ENCODE data around the gene LIPC. TPM values are rescaled to one million over a fixed set of nuclear protein-coding genes. Genes with fewer than 3 reads are reported as not detected.

The LIPC gene
- total RNA-seq, 1 experiment from 2014 or later: not detected

GRCh38 chr15:58512522-58512921 lies 80.7 kb downstream of the LIPC start:
- Histone ChIP-seq H3K36me3 (ENCODE audit: control insufficient read depth in 1 of 2, insufficient read depth in 2 of 2, low read length in 2 of 2) (no peaks in the 10 kb centered on the region), H3K4me1 (ENCODE audit: control insufficient read depth in 1 of 2, insufficient read depth in 2 of 2, low read length in 2 of 2) (no peaks in the 10 kb centered on the region; a peak in 1 of 4 replicates), H3K4me2 (ENCODE audit: low read length) (no peak overlapping the region), H3K9me3 (ENCODE audit: control insufficient read depth in 1 of 2, insufficient read depth in 1 of 2, low read depth in 1 of 2, low read length in 2 of 2) (no peaks in the 10 kb centered on the region), H3K9me2 (ENCODE audit: insufficient read depth) (no peaks in the 10 kb centered on the region), H3K27me3 (ENCODE audit: insufficient read depth, low read length) (no peaks in the 10 kb centered on the region), H3K9ac (ENCODE audit: low read length) (no peak overlapping the region), H3K79me2 (ENCODE audit: insufficient read depth, low read length) (no peaks in the 10 kb centered on the region), H3K4me3 (replicated peaks in 1 of 2; ENCODE audit: low read depth in 1 of 2, low read length in 2 of 2) (no peak overlapping the region), H3K27ac (ENCODE audit: low read depth, low read length) (no peak overlapping the region), H2AFZ (ENCODE audit: low read depth, low read length, poor library complexity, severe bottlenecking) (no peak overlapping the region), H4K20me1 (ENCODE audit: insufficient read depth) (no peaks in the 10 kb centered on the region)
- RAD21 ChIA-PET (ENCODE audit: low non-redundant PET in 1 of 2, low total read pairs in 2 of 2, uncharacterized antibody in 2 of 2, unreplicated experiment in 2 of 2): no interaction called here
- DNase-seq (ENCODE audit: low read depth, low spot score): no peak
- TF ChIP-seq SRF (IDR thresholded peaks at IDR 0.05; ENCODE audit: low read depth) (no peak), YY1 (IDR thresholded peaks at IDR 0.05; ENCODE audit: extremely low read depth, insufficient replicate concordance, low read depth, low read length) (no peak), POLR2AphosphoS5 (IDR thresholded peaks at IDR 0.05; ENCODE audit: low read depth, low read length) (no peak), TCF7L2 (IDR thresholded peaks at IDR 0.05; ENCODE audit: borderline replicate concordance, extremely low read depth, insufficient read depth, insufficient read length) (no peak), ZFX (IDR thresholded peaks at IDR 0.05) (no peak), JUND (IDR thresholded peaks at IDR 0.05) (no peak), ATF3 (IDR thresholded peaks at IDR 0.05) (no peak), EZH2phosphoT487 (IDR thresholded peaks at IDR 0.05; ENCODE audit: borderline replicate concordance) (no peak), RAD21 (IDR thresholded peaks at IDR 0.05; ENCODE audit: low read depth) (no peak), SIN3A (IDR thresholded peaks at IDR 0.05; ENCODE audit: low read depth) (no peak), CEBPB (IDR thresholded peaks at IDR 0.05; ENCODE audit: low read depth) (no peak), REST (IDR thresholded peaks at IDR 0.05; ENCODE audit: low read depth) (no peak), EGR1 (IDR thresholded peaks at IDR 0.05; ENCODE audit: low read depth) (no peak)
- TF ChIP-seq, protein P1, sequence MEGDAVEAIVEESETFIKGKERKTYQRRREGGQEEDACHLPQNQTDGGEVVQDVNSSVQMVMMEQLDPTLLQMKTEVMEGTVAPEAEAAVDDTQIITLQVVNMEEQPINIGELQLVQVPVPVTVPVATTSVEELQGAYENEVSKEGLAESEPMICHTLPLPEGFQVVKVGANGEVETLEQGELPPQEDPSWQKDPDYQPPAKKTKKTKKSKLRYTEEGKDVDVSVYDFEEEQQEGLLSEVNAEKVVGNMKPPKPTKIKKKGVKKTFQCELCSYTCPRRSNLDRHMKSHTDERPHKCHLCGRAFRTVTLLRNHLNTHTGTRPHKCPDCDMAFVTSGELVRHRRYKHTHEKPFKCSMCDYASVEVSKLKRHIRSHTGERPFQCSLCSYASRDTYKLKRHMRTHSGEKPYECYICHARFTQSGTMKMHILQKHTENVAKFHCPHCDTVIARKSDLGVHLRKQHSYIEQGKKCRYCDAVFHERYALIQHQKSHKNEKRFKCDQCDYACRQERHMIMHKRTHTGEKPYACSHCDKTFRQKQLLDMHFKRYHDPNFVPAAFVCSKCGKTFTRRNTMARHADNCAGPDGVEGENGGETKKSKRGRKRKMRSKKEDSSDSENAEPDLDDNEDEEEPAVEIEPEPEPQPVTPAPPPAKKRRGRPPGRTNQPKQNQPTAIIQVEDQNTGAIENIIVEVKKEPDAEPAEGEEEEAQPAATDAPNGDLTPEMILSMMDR (IDR thresholded peaks at IDR 0.05 in 2 of 3, conservative IDR thresholded peaks at IDR 0.05 in 1 of 3; ENCODE audit: borderline replicate concordance in 1 of 3, insufficient read depth in 1 of 3, low read depth in 2 of 3, low read length in 2 of 3): no peak
- TF ChIP-seq, protein P2, sequence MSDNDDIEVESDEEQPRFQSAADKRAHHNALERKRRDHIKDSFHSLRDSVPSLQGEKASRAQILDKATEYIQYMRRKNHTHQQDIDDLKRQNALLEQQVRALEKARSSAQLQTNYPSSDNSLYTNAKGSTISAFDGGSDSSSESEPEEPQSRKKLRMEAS (IDR thresholded peaks at IDR 0.05): no peak
- BruUV-seq (replicated peaks): no TSS peak
- no peak for ATAC-seq
- intact Hi-C loops (cut with micrococcal nuclease): no loop called here
- CTCF ChIA-PET: no interaction called here
- POLR2A ChIA-PET: no interaction called here
